Sigmoid colon (tissue), 4 donors: ENCODE measurements around the gene SMYD5.

Experiments
- POLR2A ChIP-seq, 2 donors: fragments of 450-650 bp; IDR thresholded peaks; one replicate each; pipeline ENCODE4 v1.6.1; 2016; ENCODE audit warnings: antibody characterized with exemption in 2 of 2, mild to moderate bottlenecking in 2 of 2, moderate library complexity in 2 of 2
- POLR2AphosphoS5 ChIP-seq, 4 donors: sonication (generic); formaldehyde crosslinking; IDR thresholded peaks; one replicate each; pipeline ENCODE4 v1.6.1; 2017; ENCODE audit warnings: antibody characterized with exemption in 4 of 4

DNA sequence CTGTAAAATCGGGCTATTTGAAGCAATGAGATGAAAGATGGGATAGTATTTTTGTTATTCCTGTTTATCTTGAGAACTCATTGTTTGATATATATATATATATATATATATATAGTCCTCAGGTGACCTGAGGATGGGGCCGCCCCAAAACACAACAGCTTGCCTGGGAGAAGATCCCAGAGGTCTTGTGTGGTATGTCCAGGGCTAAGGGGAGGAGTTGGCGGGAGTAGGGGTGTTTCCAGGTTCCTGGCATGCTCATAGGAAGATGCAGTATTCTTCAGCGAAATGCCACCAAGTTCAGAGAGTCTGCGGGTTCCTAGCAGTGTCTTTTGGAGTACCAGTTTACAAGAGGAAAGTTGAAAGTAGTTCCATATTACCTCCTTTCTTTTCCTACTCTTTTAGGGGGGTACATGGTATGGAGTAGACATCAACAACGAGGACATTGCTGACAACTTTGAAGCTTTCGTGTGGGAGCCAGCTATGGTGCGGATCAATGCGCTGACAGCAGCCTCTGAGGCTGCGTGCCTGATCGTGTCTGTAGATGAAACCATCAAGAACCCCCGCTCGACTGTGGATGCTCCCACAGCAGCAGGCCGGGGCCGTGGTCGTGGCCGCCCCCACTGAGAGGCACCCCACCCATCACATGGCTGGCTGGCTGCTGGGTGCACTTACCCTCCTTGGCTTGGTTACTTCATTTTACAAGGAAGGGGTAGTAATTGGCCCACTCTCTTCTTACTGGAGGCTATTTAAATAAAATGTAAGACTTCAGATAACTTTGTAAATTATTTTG, 38.4 kb downstream of the SMYD5 start:
- TF ChIP-seq POLR2A (IDR thresholded peaks at IDR 0.05) (no peak), POLR2AphosphoS5 (IDR thresholded peaks at IDR 0.05) (no peak)
